Midbrain (tissue), 1 donor: ENCODE results near the gene AGO1.
A peak's percentile ranks its signal among the peaks of the same experiment; 100 is the strongest.
"Not testable (repeated sequence)": the region's sequence is repeated elsewhere in the genome, so short reads cannot be mapped to it uniquely, and the experiment has no call there.

Experiments
- DNase-seq: peaks from one replicate; lab custom pipeline; 2025; lab: John Stamatoyannopoulos, UW

Gene AGO1

GRCh38 chr1:35923791-35924221 is 40.8 kb downstream of the AGO1 start:
- DNase-seq, result no peak

GRCh38 chr1:35924838-35925237 is 41.8 kb downstream of the AGO1 start:
- DNase-seq, result no peak

DNA sequence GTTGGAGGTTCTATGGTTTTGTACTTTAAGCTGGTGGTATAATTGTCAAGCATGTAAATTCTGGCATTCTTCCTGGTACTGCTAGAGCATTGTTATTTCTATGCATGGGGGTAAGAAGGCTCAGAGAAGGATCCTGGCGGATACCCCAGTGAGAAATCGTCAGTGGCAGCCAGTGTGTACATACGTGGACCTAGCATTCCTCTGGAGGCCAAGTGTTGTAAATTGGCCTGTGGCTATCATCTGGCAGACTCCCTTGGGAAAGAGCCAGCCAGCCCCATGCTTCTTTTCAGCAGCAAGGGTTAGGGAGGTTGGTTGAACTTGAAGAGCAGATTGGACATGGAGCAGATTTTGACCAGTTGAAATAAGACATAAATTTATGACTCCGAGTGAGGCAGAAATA is 42.7 kb downstream of the AGO1 start:
- DNase-seq, result no peak

DNA sequence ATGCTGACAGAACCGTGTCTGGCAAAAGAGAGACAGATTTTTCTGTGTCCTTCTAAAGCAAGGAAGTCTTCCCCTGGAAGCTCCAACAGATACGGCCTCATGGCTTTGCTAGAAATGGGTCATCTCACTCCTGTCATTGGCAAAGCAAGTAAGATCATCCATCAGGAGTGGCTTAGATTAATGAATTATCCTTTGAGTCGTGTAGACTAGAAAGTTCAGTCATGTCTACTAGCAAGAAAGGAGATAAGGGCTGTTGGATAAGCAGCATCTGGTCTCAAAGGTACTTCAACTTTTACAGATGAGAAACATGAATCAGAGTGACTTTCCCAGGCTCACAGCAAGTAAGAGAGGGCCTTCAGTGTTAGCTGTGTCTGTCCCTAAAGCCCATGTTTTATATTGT is 44.5 kb downstream of the AGO1 start:
- DNase-seq, result no peak

GRCh38 chr1:35929730-35930592 is 47.0 kb downstream of the AGO1 start:
- no peak for DNase-seq

DNA sequence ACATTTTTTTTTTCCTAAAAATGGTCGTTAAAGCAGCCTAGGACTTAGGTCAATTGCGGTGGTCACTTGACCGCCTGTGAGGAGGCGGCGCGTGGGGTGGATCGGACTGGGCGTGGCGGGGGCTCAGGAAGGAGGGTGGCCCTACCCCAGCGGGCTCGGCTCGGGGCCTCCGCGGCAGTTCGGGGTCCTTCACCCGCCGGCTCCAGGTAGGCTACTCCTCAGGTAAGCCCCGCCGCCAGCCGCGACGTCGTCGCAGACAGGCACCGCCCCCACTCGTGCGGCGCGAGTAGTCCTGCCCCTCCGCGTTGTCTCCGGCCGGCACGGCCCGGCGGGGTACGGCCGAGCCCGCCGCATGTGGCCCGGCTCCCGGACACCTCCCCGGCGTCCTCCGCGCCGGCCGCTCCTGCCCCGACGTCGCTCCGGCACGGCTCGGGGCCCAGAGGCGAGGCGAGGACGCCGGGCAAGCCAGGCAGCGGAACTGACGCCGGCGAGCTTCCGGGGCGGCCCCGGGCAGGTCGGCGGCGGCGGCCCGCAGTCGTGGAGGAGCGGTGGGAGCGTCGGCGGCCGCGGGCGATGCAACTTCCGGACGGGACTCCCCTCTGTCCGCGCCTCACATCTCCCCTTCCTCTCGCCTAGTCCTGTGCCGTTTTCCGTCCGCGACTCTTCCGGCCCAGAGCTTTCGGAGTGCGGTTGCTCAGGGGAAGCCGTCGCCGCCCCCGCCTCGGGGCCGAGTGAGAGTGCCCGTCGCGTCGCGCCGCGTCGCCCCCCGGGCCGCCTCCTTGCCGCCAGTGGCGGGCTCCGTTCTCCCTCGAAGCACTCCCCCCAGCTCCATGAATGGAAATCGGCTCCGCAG is 47.8 kb downstream of the AGO1 start, which contains the start of gene AGO3:
AGO3 (plus strand) TSS at position 513 of the 853 bp plus-strand sequence; CDS start at position 835, 322 bp downstream.
- peak; percentile 84 for DNase-seq

- DNase-seq, result no peak
These were observed 48.6 kb downstream of the AGO1 start for GRCh38 chr1:35931446-35932157.

DNA sequence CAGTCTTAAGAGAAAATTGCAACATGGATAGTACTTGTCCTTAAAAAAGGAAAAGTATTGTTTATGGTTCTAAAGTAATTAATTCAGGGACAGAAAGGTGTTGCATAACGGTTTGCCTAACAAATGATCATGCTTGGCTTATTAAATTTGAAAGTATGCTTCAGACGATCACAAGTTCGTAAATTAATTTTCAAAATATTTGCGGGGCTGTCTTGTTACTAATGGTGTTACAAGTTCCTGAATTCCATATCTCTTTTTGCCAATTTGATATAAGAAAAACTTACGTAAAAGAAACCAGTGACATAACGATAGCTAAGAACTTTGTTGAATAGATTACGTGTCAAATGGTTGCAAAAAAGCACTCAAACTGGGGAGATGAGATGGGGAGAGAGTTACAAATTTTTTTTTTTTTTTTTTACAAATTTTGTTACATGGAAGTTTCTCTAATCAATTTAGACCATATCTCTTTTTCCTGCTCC is 49.2 kb downstream of the AGO1 start:
- no peak for DNase-seq

DNA sequence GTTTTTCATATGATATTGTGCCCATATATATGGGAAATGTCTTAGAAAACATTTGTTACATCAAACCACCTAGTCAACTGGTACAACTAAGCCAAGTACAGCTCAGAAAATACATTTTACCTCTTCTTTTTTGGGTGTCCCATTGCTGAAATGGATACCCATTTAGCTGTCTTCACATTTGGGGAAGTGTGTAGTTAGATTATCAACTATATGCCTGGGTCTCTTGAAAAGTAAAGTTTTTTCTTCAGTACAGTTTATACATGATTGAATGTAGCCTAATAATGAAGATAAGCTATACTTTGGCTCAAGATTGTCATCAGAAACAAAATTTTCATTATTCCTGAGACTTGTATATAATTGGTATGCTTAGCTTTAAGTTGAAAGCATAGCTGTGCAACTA is 49.9 kb downstream of the AGO1 start:
- no peak for DNase-seq

GRCh38 chr1:35935442-35936388 is 52.7 kb downstream of the AGO1 start:
- peak; percentile 15 for DNase-seq

GRCh38 chr1:35936838-35937237 is 53.8 kb downstream of the AGO1 start:
- DNase-seq, result no peak

- DNase-seq, result no peak
These were observed 56.5 kb downstream of the AGO1 start for GRCh38 chr1:35939484-35939883.

- DNase-seq, result no peak
These were observed 62.3 kb downstream of the AGO1 start for GRCh38 chr1:35945327-35945726.

- no peak for DNase-seq
These were observed 64.5 kb downstream of the AGO1 start for GRCh38 chr1:35947547-35947946.

- no peak for DNase-seq
These were observed 75.5 kb downstream of the AGO1 start for GRCh38 chr1:35958558-35958957.

DNA sequence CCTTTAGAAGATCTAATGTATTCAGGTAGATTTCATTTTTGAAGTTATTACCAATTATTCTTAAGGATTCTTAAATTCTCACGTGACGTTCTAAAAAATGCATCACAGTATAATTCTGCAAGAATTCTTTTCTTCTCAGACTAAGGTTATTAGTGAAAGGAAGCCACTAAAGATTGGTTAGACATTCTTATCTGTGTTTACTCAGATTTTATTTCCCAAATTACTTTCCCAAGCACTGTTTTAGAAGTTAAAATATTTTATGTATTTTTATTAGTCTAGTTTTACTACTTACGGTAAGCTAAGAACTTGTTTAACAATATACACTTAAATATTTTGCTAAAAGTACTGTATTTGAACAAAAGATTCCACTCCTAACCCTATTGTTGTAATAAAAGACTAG is 76.3 kb downstream of the AGO1 start:
- DNase-seq, result no peak

- DNase-seq, result no peak
These were observed 79.9 kb downstream of the AGO1 start for GRCh38 chr1:35962952-35963351.

GRCh38 chr1:35964277-35964676 is 81.3 kb downstream of the AGO1 start:
- not testable (repeated sequence) for DNase-seq

DNA sequence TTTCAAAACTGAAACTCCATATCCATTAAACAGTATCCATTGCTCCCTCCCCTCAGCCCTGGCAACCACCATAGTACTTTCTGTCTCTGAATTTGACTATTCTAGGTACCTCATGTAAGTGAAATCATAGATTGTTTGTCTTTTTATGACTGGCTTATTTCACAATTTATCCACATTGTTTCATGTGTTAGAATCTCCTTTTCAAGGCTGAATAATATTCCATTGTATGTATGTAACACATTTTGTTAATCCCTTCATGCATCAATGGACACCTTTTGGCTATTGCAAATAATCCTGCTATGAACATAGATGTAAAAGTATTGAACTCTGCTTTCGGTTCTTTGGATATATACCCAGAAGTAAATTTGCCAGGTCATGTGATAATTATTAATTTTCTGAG is 85.4 kb downstream of the AGO1 start:
- DNase-seq, result no peak

DNA sequence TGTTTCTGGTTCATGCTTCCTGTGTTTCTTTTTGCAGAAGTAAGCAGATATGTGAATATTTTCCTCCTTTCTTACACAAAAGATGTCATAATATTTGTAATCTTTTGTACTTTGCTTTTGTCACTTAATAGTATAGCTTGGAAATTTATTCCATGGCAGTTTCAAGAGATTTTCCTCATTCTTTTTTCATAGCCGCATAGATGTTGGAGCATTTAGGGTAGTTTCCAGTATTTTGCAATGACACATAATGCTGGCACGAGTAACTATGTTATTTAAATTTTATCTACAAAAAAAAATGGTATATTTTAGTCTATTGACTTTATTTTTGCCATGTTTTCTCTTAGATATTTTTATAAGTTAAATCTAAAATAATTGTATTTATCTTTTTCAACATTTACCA is 88.6 kb downstream of the AGO1 start:
- no peak for DNase-seq

DNA sequence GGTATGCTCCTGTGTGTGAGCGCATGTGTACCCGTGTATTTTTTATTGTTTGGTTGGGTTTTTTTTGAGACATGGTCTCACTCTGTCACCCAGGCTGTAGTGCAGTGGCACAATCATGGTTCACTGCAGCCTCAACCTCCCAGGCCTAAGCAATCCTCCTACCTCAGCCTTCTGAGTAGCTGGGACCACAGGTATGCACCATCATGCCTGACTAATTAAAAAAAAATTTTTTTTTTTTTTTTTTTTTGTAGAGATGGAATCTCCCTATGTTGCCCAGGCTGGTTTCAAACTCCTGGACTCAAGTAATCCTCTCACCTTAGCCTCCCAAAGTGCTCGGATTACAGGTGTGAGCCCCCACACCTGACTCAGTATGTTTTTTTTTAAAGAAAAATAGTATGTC is 89.6 kb downstream of the AGO1 start:
- DNase-seq, result not testable (repeated sequence)
